ENCODE results near the gene GAN. TPM values are rescaled to one million over a fixed set of nuclear protein-coding genes. Genes with fewer than 3 reads are reported as not detected.

GAN gene
- total and polyA plus RNA-seq, 9 of the 15 experiments (the other 6 are each of a cell fraction or from before 2014, with no cell fraction given) = 0.83 to 15.1 (median 5.2) TPM

DNA sequence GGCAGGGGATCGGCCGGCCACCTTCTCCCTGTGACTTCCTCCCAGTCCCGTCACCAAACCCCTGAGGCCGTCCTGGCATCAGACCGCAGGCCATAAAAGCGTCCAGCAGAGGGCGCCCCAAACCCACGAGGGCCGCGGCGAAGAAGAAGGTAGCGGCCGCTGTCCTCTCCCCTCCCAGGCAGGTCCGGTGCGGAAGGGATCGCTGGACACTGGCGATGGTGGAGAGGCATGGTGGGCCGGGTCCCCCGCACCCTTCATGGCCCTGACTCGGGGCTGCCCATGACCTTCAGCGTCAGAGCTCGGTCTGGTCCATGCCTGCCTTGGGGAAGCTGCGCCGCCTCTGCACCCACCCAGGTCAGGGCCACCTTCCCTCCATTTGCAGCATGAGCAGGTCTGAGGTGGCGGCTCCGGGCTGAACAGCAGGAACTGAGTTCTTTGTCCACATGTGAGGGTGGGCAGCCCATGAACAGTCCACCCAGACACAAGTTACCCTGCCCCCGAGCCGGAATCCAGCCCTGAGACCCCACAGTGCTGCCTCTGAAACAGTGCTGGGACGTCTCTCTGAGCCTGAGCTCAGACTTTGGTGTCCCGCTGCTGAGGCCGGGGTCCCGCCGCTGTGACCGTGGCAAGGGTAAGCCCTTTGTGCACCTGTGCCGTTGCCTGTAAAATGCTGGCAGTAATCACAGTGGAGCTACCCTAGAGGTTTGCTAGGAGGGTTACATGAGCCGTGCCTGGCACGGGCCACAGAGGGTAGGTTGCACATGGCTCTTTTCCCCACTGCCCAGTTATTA lies 89.0 kb downstream of the GAN start (continued):
- TF ChIP-seq, protein P1, sequence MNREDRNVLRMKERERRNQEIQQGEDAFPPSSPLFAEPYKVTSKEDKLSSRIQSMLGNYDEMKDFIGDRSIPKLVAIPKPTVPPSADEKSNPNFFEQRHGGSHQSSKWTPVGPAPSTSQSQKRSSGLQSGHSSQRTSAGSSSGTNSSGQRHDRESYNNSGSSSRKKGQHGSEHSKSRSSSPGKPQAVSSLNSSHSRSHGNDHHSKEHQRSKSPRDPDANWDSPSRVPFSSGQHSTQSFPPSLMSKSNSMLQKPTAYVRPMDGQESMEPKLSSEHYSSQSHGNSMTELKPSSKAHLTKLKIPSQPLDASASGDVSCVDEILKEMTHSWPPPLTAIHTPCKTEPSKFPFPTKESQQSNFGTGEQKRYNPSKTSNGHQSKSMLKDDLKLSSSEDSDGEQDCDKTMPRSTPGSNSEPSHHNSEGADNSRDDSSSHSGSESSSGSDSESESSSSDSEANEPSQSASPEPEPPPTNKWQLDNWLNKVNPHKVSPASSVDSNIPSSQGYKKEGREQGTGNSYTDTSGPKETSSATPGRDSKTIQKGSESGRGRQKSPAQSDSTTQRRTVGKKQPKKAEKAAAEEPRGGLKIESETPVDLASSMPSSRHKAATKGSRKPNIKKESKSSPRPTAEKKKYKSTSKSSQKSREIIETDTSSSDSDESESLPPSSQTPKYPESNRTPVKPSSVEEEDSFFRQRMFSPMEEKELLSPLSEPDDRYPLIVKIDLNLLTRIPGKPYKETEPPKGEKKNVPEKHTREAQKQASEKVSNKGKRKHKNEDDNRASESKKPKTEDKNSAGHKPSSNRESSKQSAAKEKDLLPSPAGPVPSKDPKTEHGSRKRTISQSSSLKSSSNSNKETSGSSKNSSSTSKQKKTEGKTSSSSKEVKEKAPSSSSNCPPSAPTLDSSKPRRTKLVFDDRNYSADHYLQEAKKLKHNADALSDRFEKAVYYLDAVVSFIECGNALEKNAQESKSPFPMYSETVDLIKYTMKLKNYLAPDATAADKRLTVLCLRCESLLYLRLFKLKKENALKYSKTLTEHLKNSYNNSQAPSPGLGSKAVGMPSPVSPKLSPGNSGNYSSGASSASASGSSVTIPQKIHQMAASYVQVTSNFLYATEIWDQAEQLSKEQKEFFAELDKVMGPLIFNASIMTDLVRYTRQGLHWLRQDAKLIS (CRISPR knock-in tag; IDR thresholded peaks at IDR 0.05) = no peak
- TF ChIP-seq, protein P2, sequence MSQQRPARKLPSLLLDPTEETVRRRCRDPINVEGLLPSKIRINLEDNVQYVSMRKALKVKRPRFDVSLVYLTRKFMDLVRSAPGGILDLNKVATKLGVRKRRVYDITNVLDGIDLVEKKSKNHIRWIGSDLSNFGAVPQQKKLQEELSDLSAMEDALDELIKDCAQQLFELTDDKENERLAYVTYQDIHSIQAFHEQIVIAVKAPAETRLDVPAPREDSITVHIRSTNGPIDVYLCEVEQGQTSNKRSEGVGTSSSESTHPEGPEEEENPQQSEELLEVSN (IDR thresholded peaks at IDR 0.05; ENCODE audit: borderline replicate concordance in 1 of 2, extremely low read depth in 1 of 2, insufficient read depth in 1 of 2, insufficient read length in 1 of 2, low read depth in 1 of 2, low read length in 1 of 2, poor library complexity in 1 of 2, severe bottlenecking in 1 of 2) = peak in 1 of 2 experiments; percentile 22
- TF ChIP-seq SOX6 (IDR thresholded peaks at IDR 0.05) = peak; percentile 43; the same call in 1 of the 2 replicates
- TF ChIP-seq, protein P3, sequence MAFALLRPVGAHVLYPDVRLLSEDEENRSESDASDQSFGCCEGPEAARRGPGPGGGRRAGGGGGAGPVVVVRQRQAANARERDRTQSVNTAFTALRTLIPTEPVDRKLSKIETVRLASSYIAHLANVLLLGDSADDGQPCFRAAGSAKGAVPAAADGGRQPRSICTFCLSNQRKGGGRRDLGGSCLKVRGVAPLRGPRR (CRISPR knock-in tag; IDR thresholded peaks at IDR 0.05) = no peak
- TF ChIP-seq CCAR2 (IDR thresholded peaks at IDR 0.05; ENCODE audit: low read depth, low read length) = no peak
- no peak for TF ChIP-seq GATA2 (CRISPR knock-in tag; IDR thresholded peaks at IDR 0.05)
- TF ChIP-seq DACH1 (IDR thresholded peaks at IDR 0.05; ENCODE audit: partially characterized antibody) = no peak
- TF ChIP-seq, protein P4, sequence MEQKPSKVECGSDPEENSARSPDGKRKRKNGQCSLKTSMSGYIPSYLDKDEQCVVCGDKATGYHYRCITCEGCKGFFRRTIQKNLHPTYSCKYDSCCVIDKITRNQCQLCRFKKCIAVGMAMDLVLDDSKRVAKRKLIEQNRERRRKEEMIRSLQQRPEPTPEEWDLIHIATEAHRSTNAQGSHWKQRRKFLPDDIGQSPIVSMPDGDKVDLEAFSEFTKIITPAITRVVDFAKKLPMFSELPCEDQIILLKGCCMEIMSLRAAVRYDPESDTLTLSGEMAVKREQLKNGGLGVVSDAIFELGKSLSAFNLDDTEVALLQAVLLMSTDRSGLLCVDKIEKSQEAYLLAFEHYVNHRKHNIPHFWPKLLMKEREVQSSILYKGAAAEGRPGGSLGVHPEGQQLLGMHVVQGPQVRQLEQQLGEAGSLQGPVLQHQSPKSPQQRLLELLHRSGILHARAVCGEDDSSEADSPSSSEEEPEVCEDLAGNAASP (IDR thresholded peaks at IDR 0.05) = no peak
- no peak for TF ChIP-seq KAT2B (IDR thresholded peaks at IDR 0.05; ENCODE audit: low read depth, low read length)
- TF ChIP-seq HDAC2 (IDR thresholded peaks at IDR 0.05) = peak; percentile 48; the same call in 1 of the 2 replicates
- TF ChIP-seq HOXB6 (CRISPR knock-in tag; IDR thresholded peaks at IDR 0.05; ENCODE audit: borderline replicate concordance) = no peak
- TF ChIP-seq, protein P5, sequence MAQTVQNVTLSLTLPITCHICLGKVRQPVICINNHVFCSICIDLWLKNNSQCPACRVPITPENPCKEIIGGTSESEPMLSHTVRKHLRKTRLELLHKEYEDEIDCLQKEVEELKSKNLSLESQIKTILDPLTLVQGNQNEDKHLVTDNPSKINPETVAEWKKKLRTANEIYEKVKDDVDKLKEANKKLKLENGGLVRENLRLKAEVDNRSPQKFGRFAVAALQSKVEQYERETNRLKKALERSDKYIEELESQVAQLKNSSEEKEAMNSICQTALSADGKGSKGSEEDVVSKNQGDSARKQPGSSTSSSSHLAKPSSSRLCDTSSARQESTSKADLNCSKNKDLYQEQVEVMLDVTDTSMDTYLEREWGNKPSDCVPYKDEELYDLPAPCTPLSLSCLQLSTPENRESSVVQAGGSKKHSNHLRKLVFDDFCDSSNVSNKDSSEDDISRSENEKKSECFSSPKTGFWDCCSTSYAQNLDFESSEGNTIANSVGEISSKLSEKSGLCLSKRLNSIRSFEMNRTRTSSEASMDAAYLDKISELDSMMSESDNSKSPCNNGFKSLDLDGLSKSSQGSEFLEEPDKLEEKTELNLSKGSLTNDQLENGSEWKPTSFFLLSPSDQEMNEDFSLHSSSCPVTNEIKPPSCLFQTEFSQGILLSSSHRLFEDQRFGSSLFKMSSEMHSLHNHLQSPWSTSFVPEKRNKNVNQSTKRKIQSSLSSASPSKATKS (CRISPR knock-in tag; IDR thresholded peaks at IDR 0.05) = no peak
- no peak for TF ChIP-seq ZNF77 (CRISPR knock-in tag; IDR thresholded peaks at IDR 0.05)
- no peak for TF ChIP-seq PCBP2 (IDR thresholded peaks at IDR 0.05; ENCODE audit: low read depth, low read length, poor library complexity, severe bottlenecking)
- TF ChIP-seq PTBP1 (IDR thresholded peaks at IDR 0.05; ENCODE audit: low read depth, low read length) = no peak
